ENCODE data around the gene EPHB6. TPM values are rescaled to one million over a fixed set of nuclear protein-coding genes. Genes with fewer than 3 reads are reported as not detected.

The EPHB6 gene
- total and polyA plus RNA-seq, 10 of the 15 experiments (the other 5 are each of a cell fraction or from before 2014, with no cell fraction given): 0.06 to 1.3 (median 0.37) TPM; not detected in 2

- peak; percentile 43; the same call in 1 of the 2 replicates for TF ChIP-seq REST (IDR thresholded peaks at IDR 0.05; ENCODE audit: low read depth, low read length)
- 0 out of 2 replicates have a peak, but pooled peaks have one; percentile 57 for TF ChIP-seq KDM1A (IDR thresholded peaks at IDR 0.05; ENCODE audit: borderline replicate concordance)
- peak; percentile 75 for TF ChIP-seq TAF1 (IDR thresholded peaks at IDR 0.05; ENCODE audit: borderline replicate concordance, low read depth, low read length)
- TF ChIP-seq CUX1 (IDR thresholded peaks at IDR 0.05; ENCODE audit: insufficient replicate concordance, low read depth, low read length): peak; percentile 90
- peak; percentile 62; the same call in 1 of the 2 replicates for TF ChIP-seq ASH2L (IDR thresholded peaks at IDR 0.05; ENCODE audit: borderline replicate concordance, low read depth)
- TF ChIP-seq TCF3 (IDR thresholded peaks at IDR 0.05; ENCODE audit: borderline replicate concordance, insufficient read depth, low read depth, low read length): peak; percentile 99
- peak; percentile 22; the same call in 1 of the 2 replicates for TF ChIP-seq TCF7 (IDR thresholded peaks at IDR 0.05; ENCODE audit: borderline replicate concordance)
- TF ChIP-seq NBN (IDR thresholded peaks at IDR 0.05): peak; percentile 99
- TF ChIP-seq POU2F2 (IDR thresholded peaks at IDR 0.05; ENCODE audit: borderline replicate concordance, low read depth, low read length): peak; percentile 96; the same call in 2 of the 3 replicates
- TF ChIP-seq PKNOX1 (IDR thresholded peaks at IDR 0.05): peak; percentile 58; the same call in 1 of the 2 replicates
- no peak for TF ChIP-seq YY1 (IDR thresholded peaks at IDR 0.05; ENCODE audit: low read depth, low read length)
- peak; percentile 97 for TF ChIP-seq IKZF1 (conservative IDR thresholded peaks at IDR 0.05)
- TF ChIP-seq NKRF (conservative IDR thresholded peaks at IDR 0.05): no peak
- 0 out of 2 replicates have a peak, but pooled peaks have one; percentile 36 for TF ChIP-seq SMAD5 (IDR thresholded peaks at IDR 0.05; ENCODE audit: low read depth)
- TF ChIP-seq ZZZ3 (IDR thresholded peaks at IDR 0.05; ENCODE audit: control insufficient read depth, insufficient read length, low read depth): no peak
These were observed 45.9 kb upstream of the EPHB6 start (continued) for GRCh38 chr7:142808802-142809583.
